ENCODE measurements around the gene FYB1. TPM values are rescaled to one million over a fixed set of nuclear protein-coding genes. Genes with fewer than 3 reads are reported as not detected.

The FYB1 gene
- total RNA-seq, 2 donors from 2014 or later, result not detected

DNA sequence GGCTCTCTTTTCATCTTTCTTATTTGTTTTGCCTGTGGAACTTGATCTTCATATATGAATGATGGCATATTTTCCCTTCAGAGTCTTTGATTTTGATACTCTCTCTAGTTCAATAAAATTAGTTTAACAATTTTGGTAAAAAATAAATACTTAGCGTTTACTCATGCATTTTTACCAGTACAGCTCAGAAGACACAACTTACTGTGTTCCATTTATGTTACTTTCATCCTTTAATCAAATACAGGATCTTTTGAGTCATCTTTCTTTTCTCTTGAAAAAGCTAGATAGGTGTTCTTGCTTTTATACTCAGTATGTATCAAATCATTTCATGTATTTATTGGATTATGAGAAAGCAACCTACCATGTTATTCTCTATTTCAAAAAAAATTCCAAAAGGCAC, 98.0 kb downstream of the FYB1 start:
- 86 to 100% methylated on average over 1 of the region's 1 CpG for whole genome bisulfite sequencing, 2 experiments (ENCODE audit: insufficient coverage in 1 of 2, insufficient read length in 1 of 2)
- H3K27ac ChIP-seq (ENCODE audit: low read depth, low read length), result no peak overlapping the region
- no peak overlapping the region for H3K9ac ChIP-seq (ENCODE audit: extremely low read depth, low read length, poor library complexity, severe bottlenecking)
- no peak overlapping the region for H3K4me3 ChIP-seq (ENCODE audit: low read length)
- no peak for DNase-seq
- H3K4me3 Mint-ChIP-seq, result no peak overlapping the region
- H3K4me1 Mint-ChIP-seq, result no peaks in the 10 kb centered on the region
- H3K27ac Mint-ChIP-seq, result no peak overlapping the region
- no peaks in the 10 kb centered on the region for H3K36me3 Mint-ChIP-seq (ENCODE audit: low read depth)
- no peaks in the 10 kb centered on the region for H3K27me3 Mint-ChIP-seq (ENCODE audit: insufficient read depth)
- no peaks in the 10 kb centered on the region for H3K9me3 Mint-ChIP-seq
- no peaks in the 10 kb centered on the region for H3K27me3 ChIP-seq (ENCODE audit: control insufficient read depth, insufficient read depth, low read length, poor library complexity, severe bottlenecking)
- TF ChIP-seq, protein P1, sequence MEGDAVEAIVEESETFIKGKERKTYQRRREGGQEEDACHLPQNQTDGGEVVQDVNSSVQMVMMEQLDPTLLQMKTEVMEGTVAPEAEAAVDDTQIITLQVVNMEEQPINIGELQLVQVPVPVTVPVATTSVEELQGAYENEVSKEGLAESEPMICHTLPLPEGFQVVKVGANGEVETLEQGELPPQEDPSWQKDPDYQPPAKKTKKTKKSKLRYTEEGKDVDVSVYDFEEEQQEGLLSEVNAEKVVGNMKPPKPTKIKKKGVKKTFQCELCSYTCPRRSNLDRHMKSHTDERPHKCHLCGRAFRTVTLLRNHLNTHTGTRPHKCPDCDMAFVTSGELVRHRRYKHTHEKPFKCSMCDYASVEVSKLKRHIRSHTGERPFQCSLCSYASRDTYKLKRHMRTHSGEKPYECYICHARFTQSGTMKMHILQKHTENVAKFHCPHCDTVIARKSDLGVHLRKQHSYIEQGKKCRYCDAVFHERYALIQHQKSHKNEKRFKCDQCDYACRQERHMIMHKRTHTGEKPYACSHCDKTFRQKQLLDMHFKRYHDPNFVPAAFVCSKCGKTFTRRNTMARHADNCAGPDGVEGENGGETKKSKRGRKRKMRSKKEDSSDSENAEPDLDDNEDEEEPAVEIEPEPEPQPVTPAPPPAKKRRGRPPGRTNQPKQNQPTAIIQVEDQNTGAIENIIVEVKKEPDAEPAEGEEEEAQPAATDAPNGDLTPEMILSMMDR (conservative IDR thresholded peaks at IDR 0.05), result no peak
- no peaks in the 10 kb centered on the region for H3K4me1 ChIP-seq (ENCODE audit: control insufficient read depth, insufficient read depth, low read length)
- H3K9me3 ChIP-seq (ENCODE audit: control insufficient read depth, low read length), result no peaks in the 10 kb centered on the region
- H3K36me3 ChIP-seq (ENCODE audit: control insufficient read depth, insufficient read depth, low read length), result no peaks in the 10 kb centered on the region

DNA sequence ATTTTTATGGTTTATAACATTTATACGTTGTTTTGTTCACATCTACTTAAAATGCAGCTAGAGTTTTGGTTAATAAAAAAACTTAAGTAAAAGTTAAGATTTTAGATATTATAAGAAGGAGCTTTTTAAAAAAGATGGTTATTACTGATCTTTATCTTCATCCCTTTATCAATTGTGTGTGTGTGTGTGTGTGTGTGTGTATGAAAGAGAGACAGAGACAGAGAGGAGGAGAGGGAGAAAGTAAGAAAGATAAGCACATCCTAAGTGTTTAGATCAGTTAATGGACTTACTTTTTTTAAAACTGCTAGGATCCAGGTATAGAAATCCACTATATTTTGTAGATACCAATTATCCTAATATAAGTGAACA, 99.3 kb downstream of the FYB1 start:
- H3K36me3 Mint-ChIP-seq (ENCODE audit: low read depth), result no peaks in the 10 kb centered on the region
- no peaks in the 10 kb centered on the region for H3K4me1 Mint-ChIP-seq
- no peaks in the 10 kb centered on the region for H3K27me3 Mint-ChIP-seq (ENCODE audit: insufficient read depth)

DNA sequence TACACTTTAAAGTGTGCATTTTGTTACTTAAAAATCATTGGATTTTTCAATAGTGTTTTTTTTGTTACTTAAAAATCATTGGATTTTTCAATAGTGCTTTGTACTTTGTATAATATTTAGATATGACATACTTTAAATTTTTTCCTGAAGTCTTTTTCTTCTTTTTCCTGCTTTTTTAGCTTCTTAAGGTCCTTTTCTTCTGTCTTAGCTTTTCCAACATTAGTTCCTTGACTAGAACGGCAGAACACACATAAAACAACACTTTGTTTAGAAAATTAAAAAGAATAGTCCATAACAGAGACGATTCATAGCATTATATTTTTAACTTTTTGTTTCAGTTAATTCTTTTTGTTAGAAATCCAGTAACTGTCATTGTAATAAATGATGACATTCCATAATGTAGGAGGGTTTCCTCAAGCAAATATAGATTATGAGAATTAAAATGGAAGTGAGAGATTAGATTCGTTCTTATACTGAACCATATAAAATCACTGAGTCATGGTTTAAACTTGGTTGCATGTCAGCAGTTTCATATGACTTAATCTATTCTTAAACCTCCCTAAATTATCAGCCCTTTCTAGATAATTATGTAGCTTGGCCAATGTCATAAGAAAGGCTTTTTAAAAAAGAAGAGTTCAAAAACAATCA, 99.8 kb downstream of the FYB1 start:
- Histone ChIP-seq H3K4me1 (ENCODE audit: control insufficient read depth, insufficient read depth, low read length) (no peaks in the 10 kb centered on the region), H3K27ac (ENCODE audit: low read depth, low read length) (no peak overlapping the region), H3K9ac (ENCODE audit: extremely low read depth, low read length, poor library complexity, severe bottlenecking) (no peak overlapping the region), H3K9me3 (ENCODE audit: control insufficient read depth, low read length) (no peaks in the 10 kb centered on the region), H3K36me3 (ENCODE audit: control insufficient read depth, insufficient read depth, low read length) (no peaks in the 10 kb centered on the region), H3K27me3 (ENCODE audit: control insufficient read depth, insufficient read depth, low read length, poor library complexity, severe bottlenecking) (no peaks in the 10 kb centered on the region), H3K4me3 (ENCODE audit: low read length) (no peak overlapping the region)
- no peaks in the 10 kb centered on the region for H3K9me3 Mint-ChIP-seq
- H3K36me3 Mint-ChIP-seq (ENCODE audit: low read depth), result no peaks in the 10 kb centered on the region
- H3K27me3 Mint-ChIP-seq (ENCODE audit: insufficient read depth), result no peaks in the 10 kb centered on the region
- H3K27ac Mint-ChIP-seq, result no peak overlapping the region
- TF ChIP-seq, protein P1 (conservative IDR thresholded peaks at IDR 0.05), result no peak
- 95% methylated on average over 2 of the region's 3 CpGs; no CpG with 5 or more reads in 1 of the 2 experiments for WGBS, 2 experiments (ENCODE audit: insufficient coverage in 1 of 2, insufficient read length in 1 of 2)
- no peak overlapping the region for H3K4me3 Mint-ChIP-seq
- no peaks in the 10 kb centered on the region for H3K4me1 Mint-ChIP-seq
- DNase-seq, result no peak

More for the DNA sequence above, 99.3 kb downstream of the FYB1 start:
- no peaks in the 10 kb centered on the region for H3K9me3 ChIP-seq (ENCODE audit: control insufficient read depth, low read length)
- Mint-ChIP-seq H3K9me3 (no peaks in the 10 kb centered on the region), H3K4me3 (no peak overlapping the region), H3K27ac (no peak overlapping the region)
- no peak overlapping the region for H3K27ac ChIP-seq (ENCODE audit: low read depth, low read length)
- WGBS, 2 experiments (ENCODE audit: insufficient coverage in 1 of 2, insufficient read length in 1 of 2), result 86% methylated on average over 1 of the region's 1 CpG; no CpG with 5 or more reads in 1 of the 2 experiments
- DNase-seq, result no peak
- no peak overlapping the region for H3K9ac ChIP-seq (ENCODE audit: extremely low read depth, low read length, poor library complexity, severe bottlenecking)
- H3K4me3 ChIP-seq (ENCODE audit: low read length), result no peak overlapping the region
- TF ChIP-seq, protein P1 (conservative IDR thresholded peaks at IDR 0.05), result no peak
- no peaks in the 10 kb centered on the region for H3K27me3 ChIP-seq (ENCODE audit: control insufficient read depth, insufficient read depth, low read length, poor library complexity, severe bottlenecking)
- no peaks in the 10 kb centered on the region for H3K36me3 ChIP-seq (ENCODE audit: control insufficient read depth, insufficient read depth, low read length)
- H3K4me1 ChIP-seq (ENCODE audit: control insufficient read depth, insufficient read depth, low read length), result no peaks in the 10 kb centered on the region
